ENCODE measurements around the gene IL17B.

IL17B gene

DNA sequence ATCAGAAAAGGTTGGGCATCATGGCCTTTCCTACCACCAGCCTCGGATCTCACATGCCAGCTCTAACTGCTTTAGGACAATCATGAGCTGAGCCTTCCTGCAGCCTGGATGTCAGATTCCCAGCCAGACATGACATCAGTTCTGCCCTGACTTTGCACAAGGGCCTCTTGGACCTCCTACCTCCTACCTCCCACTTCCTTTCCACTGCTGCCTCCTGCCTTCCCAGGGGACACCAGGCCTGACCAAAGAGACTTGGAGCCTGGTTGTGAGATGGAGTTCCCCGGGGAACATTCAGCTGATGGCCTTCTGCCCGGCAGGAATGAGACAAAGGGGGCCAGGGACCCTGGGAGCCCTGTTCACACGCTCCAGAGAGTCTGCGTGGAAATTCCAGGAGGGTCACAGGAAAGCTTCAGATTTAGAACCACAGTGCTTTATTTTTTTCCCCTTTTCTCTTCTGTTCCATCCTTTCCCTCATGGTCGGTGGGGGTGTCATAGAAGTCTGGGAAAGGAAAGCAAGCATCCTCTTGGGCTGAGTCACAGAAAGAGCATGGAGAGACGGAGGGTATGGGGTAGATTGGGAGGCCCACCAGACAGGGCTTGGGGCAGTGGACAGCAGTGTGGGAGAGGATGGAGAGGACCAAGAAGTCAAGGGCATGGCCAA, 35.4 kb upstream of the IL17B start:
- peak; percentile 87 for DNase-seq

DNA sequence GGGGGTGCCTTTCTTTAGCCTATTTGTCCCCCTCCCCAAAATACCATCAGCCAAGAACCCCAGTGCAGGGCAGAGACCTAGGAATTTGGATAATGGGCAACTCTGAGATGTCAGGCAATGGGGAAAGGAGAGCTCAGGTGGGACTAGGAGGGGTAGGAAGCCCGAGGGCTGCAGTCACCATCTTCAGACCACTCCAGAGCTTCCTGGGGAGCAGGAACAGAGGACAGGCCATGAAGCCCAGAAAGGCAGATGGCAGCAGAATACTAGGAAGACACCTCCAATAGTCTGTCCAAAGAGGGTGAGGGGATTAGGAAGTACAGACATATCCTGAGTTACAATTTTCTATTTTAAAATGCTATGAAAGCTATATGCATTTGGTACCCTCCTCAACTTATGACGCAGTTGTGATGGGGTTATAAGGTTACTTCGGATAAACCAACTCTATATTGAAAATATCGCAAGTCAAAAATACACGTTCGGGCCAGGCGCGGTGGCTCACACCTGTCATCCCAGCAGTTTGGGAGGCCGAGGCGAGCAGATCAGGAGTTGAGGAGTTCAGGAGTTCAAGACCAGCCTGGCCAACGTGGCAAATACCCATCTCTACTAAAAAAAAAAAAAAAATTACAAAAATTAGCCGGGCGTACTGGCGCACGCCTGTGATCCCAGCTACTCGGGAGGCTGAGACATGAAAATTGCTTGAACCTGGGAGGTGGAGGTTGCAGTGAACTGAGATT, 34.6 kb upstream of the IL17B start:
- DNase-seq = no peak

DNA sequence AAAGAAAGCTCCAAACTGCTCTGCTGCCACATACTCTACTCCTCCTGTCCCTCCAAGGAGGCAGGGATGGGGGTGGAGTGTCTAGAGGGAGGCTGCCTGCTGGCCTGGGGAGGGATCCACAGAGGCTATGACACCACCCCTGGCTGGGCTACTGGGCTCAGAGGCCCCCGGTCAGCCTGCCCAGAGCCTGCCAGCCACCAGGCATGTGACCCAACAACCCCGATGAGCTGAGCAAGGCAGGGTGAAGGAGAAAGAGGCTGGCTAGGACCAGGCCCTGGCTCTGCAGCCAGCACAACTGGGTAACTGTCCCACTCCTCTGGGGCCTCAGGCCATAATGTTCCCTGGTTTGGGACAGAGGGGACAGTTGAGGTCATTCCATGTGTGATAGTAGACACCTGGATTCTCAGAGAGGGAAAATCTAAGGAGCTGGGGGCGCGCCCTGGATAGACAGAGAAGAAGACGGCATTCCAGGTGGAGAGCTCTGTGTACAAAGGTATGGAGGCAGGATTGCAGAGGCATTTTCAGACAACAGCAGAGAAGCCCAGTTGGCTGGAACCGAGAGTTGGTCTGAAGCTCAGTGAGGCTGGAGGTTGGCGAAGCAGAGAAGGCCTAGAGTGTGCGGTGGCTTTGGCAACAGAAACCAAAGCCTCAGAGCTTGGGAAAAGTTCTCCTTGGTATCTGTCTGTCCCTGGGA, 33.8 kb upstream of the IL17B start:
- peak; percentile 40 for DNase-seq

DNA sequence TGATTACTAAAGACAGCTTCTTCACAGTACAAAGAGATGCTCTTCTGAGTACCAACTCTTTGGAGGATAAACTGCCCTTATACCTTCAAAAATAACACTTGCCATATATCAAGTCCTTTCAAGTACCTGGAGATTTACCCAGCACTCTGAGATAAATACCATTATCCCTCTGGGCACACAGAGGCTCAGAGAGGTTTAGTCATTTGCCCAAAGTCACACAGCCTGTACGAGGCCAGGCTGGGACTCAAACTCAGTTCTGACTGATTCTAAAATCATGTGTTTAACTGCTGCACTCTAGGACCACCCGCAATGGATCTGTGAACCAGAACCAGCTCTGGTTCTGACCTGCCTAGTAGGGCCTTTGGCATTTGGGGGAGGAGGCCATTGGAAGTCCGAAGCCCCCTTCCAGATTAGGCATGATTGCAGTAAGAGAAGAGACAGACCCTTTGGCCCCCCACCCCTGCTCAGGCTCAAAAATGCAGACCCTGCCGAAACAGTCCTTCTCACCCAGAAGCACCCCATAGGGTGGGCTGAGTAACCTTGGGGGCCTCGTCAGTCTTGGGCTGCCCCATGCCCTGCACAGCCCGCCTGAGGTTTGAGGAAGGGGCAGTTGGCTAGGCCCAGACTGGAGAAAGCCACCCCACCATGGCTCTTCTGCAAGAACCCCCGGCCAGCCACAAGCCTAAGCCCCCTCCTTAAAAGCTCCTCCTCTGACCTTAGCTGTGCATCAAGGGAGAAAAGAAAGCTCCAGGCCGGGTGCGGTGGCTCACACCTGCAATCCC, 32.8 kb upstream of the IL17B start:
- peak; percentile 11 for DNase-seq

DNA sequence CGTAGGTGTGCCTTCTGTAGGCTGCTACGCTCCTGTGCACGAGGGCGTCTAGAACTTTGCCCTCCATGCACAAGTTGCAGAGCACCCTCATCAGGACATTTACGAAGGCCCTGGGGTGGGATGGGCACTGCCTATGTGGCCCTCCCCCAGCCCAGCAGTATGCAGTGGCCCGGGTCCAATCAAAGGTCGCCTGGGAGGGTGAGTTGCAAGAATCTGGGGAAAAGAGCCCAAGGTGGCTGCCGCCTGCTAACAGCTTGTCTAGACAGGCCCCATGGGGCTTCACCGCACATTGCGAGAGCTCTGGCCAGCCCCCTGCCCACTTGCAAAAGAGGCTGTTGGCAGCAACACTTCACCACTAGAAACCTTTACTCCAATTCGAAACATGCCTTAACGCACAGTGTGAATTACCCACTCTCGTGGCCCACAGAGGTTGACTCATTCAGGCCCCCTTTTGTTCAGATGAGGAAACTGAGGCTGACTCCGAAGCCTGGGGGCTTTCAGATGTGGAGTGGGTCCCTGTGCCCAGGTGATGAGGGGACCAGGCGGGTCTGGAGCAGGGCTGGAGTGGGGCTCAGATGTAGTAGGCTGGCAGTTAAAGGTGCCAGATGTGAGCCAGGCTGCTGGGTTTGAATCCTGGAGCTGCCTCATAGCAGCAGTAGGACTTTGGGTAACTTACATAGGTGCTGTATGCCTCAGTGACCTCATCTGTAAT, 31.8 kb upstream of the IL17B start:
- peak; percentile 33 for DNase-seq

DNA sequence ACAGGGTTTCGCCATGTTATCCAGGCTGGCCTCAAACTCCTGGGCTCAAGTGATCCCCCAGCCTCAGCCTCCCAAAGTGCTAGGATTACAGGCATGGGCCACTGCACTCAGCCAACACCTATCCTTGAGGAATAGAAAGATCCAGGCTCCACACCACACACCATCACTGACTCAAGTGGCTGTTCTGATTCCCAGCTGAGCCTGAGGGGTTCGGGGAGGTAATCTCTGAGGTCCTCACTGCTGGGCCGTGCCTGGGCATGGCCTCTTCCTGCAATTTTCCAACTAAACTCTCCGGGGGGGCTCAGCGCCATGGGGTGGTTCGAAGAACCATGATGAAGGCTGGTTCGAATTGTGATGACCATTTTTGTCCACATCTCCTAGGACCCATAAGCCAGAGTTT, 31.0 kb upstream of the IL17B start:
- DNase-seq = peak; percentile 9

DNA sequence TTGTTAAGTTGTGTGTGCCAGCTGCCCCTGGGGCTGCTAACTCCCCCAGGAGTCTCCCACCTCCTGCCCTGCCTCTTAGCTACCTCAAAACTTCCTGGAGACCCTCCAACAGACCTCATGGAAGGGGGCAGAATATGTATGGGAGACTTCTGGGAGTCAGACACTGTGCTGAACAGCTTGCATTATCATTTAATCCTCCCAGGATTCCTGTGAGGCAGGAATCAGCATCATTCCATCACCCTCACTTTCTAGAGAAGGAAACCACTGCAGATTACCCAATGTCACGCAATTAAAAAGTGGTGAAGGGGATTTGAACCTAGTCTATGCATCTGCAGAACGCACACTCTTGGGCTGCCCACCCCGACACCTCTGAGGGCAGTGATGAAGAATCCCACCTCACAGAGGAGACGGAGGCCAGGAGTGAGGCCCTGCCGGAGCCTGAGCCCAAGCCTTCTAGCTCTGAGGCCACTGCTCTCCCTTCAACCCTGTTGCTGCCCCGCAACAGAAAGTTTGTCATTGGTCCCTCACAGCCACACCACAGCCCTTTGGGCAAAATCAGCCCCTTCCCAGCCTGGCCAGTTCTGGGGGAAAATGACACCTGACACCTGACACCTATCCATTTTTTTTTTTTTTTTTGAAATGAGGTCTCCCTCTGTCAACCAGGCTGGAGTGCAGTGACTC, 30.3 kb upstream of the IL17B start:
- peak; percentile 27 for DNase-seq

DNA sequence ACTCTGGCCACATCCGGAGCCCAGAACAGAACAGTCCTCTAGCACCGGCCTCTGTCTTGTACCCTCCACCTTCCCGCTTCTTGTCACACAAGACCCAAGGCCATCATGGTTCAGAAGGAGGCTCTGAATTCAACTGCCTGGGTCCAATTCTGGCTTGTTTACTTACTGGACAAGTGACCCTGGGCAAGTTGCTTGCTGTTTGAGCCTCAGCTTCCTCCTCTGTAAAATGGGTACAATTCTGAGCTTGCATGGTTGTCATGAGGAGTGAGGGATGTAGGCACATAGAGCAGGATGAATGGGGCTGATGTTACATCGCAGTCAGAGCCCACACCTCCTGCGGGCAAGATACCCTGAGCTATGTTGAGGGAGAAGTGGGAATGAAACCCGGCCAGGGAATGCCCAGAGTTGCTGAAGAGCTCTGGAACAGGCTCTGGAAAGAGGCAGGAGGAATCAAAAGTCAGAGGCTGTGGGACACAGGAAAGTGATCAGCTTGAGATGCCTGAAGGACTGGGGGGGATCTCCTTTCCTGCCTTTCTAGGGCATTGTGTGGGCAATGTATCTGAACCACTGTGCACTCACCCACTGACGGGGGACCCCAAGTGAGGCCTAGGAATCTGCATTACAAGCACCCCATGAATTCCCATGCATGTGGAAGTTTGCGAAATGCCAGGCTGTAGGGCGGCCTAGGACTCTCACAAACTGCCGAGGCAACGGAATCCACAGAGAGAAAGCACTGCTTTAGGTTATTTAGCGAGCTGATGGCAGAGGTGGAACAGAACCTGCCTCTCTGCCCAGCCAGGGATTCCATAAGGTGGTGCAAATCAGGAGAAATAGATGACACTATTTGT, 29.4 kb upstream of the IL17B start:
- DNase-seq = peak; percentile 8

DNA sequence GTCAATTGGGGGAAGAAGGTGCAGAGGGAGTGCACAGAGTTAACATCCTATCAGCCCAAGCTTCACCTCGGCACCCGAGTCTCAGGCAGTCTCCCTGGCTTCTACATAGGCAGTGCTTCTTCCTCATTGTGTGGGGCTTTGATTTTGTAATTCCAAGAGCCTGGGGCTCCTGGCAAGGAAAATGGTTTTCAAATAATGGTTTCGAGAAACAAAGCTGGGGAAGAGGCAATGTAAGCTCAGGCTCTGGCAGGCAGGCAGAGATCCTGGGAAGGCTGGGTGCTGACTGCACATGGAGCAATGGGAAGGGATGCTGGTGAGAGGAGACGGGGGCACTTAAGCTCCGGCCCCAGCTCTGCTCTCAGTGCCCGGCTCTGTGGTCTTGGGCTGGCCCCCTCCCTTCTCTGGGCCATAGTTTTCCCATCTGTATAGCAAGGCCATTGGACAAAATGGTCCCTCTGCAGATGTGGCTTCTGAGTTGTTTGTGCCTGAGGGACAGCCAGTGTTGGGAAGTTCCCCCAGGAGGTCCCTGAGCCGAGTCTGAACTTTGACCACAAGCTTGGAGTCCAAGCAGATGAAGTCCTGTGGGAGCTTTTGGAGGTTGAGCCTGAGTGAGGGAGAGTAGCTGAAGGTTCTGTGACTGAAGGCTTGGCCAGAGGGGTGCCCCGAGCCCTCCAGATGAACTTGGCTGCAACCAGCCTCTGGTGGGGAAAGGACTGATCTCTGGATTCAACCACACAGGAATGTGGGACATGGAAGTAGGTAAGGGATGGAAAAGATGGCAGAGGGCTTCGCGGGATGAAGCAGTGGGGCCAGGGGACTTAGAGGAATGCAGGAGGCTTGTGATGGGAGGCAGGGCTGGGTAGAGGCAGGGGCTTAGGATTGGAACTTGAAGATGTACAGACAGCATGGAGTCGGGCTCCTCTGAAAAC, 28.5 kb upstream of the IL17B start:
- peak; percentile 29 for DNase-seq

DNA sequence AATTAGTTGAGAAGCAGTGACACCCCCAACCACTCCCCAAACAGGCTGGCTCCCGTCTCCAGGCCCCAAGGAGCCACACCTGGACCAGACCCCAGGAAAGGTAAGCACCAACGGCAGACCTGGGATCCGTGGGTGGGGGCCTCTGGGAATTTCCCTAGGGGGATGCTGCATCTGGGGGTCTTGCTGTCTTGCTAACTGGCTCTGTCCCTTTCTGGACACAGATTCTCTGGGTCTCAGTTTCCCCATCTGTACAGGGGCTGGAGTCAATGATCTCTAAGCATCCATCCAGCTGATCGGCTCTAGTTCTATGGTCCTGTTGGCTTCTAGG, 27.9 kb upstream of the IL17B start:
- DNase-seq = peak; percentile 57

DNA sequence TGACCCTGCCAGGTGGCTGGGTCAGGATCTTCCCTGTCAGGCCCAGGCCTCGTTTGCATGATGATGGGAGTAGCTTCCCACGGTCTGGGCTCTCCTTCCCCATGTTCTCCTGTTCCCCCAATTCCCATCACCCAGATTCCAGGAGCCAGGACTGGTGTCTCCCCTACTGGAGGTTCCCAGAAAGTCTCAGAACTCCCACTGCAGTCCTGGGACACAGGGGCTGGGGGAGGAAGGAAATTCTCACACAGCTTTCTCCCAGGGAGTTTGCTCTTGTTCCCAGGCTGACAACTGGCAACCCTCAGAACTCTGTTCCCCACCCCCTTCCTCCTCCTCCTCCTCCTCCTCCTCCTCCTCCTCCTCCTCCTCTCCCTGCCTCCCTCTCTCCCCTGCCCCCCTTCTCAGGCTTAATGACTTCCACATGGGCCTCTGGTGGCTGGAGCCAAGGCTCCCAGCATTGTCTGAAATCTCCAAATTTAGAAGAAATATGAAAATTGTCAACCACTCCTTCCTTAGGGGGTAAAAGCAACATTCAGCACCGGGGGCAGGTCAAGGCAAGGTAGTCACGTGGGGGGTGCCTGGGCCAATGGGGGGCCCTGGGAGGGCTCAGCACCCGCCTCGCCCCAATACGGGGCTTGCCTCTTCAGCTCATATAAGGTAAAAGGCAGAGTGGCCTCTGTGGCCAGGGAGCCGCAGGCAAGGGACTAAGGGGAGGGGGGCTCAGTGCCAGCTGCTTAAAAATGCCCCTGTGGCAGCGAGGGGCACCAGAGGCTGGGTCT, 27.3 kb upstream of the IL17B start:
- peak; percentile 100 for DNase-seq

DNA sequence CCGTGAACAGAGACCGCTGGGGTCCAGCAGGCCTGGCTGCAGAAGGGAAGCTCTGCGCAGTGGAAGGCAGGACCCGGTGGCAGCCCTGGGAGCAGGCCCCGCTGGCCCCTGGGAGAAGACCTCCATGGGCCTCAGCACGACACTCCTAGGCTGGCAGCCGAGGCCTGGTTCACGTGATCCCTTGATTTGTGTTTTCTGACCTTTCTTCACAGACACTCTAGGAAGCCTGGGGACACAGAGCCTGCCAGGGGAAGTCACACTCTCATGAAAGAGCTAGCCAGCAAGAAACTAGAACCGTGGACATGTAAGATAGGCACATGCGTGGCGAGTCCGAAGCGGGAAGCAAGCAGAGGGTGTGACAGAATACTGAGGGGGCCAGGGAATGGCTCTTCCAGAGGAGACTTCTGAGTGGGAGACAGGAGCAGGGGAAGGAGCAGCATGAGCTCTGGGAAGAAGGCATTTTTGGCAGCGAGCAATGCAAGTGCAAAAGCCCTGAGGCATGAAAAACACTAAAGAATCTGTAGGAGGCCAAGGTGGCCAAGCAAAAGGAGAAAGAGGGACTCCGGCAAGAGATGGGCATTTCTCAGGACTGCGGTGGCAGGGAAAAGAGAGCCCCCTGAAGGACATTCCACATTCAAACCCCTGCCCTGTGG, 26.6 kb upstream of the IL17B start:
- peak; percentile 69 for DNase-seq

DNA sequence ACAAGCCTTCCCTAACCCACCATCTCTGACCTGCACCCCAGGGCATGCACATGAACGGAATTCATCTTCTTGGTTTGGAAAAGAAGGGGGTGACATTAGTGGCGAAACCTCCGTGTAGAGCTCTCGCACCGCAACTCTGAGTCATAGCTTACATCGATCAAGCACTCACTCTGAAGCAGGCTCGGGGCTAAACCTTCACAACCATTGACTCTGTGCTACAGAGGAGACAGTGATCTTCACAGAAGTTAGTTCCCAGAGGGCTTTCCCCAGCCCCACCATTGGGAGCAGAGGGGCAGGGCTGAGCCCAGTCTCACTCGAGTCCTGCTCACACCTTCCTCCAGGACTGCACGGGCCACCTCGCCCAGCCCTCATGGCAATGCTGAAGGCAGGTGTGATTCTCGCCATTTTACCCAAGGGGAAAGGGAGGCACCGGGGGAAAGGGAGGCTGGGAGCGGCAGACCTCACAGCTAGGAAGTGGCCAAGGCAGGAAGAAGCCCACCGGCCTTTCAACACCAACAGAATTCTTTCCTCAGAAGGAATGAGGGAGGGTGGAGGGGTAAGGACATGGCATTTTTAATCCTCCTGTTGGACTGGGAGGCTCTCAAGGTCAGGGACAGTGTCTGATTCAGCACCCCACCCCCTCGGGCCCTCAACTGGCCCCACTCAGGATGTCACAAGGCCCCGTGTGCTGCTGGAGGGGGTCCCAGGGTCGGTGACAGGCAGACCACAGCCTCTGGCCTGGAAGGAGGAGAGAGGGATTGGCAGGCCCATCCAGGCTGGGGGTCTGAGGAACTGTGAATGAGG, 25.9 kb upstream of the IL17B start:
- DNase-seq = peak; percentile 97

DNA sequence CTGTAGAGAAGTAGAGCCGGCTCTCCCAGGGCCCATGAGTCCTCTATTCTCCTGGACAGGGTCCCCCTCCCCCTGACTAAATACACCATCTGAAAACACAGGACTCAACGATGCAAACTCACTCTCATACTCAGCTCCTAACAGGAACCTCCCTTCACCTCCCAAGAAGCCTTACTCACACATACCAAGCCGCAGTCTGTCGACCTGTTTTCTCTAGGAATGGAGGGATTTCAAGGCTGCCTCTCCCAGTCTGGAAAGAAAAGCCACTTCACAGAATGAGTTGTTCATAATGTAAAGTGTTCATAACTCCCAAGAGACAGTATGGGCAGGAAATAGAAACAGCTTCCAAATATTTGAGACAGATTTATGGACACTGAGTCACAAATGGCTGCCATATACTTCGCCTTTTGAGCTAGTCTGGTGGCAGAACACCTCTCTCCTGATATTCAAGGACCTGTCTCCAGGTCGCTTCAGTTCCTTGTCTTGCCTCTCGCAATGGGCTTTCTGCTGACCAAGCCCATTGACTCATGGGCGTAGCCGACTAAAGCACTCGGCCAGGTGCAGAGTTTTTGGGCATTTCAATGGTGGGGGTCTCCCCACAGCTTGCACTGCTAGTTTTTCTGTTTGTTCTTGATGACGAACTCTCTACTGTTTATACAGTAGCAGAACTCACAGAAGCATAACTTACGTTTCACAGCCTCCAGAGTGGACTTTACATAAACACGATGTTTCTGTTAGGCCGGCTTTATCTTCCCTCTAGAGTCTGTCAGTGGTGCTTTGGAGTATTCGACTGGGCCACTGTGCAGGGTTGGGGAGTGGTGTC, 25.0 kb upstream of the IL17B start:
- peak; percentile 100 for DNase-seq

DNA sequence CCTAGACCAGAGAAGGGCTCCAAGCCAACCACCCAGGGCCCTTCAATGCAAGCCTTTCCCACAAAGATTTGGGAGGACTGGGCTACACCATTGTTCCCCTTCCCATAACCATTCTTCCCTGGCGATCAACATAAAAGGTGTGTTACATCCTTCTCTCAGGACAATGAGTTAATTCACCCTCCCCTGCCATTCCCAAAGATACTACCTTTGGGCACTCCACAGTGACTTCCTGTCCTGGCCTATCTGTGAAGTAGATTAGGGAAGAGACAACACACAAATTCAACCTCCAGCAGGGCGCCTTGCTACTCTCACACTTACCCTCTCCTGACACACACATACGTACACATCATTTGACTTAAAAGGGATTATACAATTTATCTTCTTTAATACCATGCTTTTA, 23.2 kb upstream of the IL17B start:
- no peak for DNase-seq

DNA sequence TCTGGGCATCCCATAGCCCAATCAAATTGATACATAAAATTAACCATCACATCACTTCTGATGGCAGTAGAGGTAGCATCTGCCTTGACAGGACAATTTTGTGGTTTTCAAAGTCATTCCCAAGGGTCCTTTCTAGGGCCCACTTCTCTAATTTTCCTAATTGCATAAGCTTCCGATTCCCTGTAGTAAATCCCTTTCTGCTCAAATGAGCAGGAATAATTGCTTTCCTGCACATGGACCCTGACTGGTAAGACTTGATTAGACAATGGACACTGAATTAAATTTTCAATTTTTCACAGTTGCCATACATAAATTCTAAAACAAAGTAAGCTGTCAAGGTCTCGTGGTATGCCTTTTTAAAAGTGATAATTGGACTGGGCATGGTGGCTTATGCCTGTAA, 22.0 kb upstream of the IL17B start:
- DNase-seq = no peak

DNA sequence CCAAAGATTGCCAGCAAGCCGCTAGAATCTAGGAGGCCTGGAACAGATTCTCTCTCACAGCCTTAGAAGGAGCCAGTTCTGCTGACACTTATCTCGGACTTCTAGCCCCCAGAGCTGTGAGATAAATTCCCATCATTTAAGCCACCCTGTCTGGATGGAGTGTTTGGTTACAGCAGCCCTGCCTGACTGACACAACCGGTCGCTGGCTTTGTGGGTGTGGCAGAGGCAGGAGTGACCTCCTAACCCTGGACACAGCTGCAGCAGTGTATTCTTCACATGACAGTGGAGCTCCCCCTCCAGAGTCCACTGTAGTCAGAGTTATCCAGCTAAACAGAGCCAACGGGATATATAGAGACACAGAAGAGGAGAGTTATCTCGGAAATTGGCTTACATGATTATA, 21.2 kb upstream of the IL17B start:
- no peak for DNase-seq

All from fibroblast of skin of back (primary cell).